Smooth muscle cell (in vitro differentiated cells): ENCODE results near the gene RUFY4. TPM values are rescaled to one million over a fixed set of nuclear protein-coding genes. Genes with fewer than 3 reads are reported as not detected.
"Not testable (repeated sequence)": the region's sequence is repeated elsewhere in the genome, so short reads cannot be mapped to it uniquely, and the experiment has no call there.

Experiments used
- DNase-seq: peaks from one replicate; lab custom pipeline; 2025; ENCODE audit not compliant: unreplicated experiment; lab: John Stamatoyannopoulos, UW
- H2AFZ ChIP-seq: fragments of 200-600 bp; sonication (generic); 2 replicates; pipeline ENCODE4 v1.6.0; 2016; ENCODE audit warnings: antibody characterized with exemption, low read depth, mild to moderate bottlenecking
- H3F3A ChIP-seq: fragments of 200-600 bp; sonication (generic); 2 replicates; pipeline ENCODE4 v1.6.0; 2017; ENCODE audit warnings: antibody characterized with exemption, low read depth
- H3K27ac ChIP-seq: fragments of 200-600 bp; sonication (generic); 2 replicates; pipeline ENCODE4 v1.5.1; 2016; ENCODE audit warnings: low read depth, mild to moderate bottlenecking
- H3K27me3 ChIP-seq: fragments of 200-600 bp; sonication (generic); 2 replicates; pipeline ENCODE4 v1.6.1; 2016; ENCODE audit warnings: low read depth, mild to moderate bottlenecking
- H3K36me3 ChIP-seq: fragments of 200-600 bp; sonication (generic); 2 replicates; pipeline ENCODE4 v1.5.1; 2016; ENCODE audit warnings: low read depth
- H3K4me1 ChIP-seq: fragments of 200-600 bp; sonication (generic); 2 replicates; pipeline ENCODE4 v1.5.1; 2016; ENCODE audit warnings: low read depth
- H3K4me2 ChIP-seq: fragments of 200-600 bp; sonication (generic); 2 replicates; pipeline ENCODE4 v1.6.0; 2016; ENCODE audit warnings: mild to moderate bottlenecking
- H3K4me3 ChIP-seq: fragments of 200-600 bp; sonication (generic); 2 replicates; pipeline ENCODE4 v1.5.1; 2016; ENCODE audit warnings: mild to moderate bottlenecking
- H3K79me2 ChIP-seq: fragments of 200-600 bp; sonication (generic); 2 replicates; pipeline ENCODE4 v1.6.0; 2016; ENCODE audit warnings: low read depth, mild to moderate bottlenecking
- H3K9ac ChIP-seq: fragments of 200-600 bp; sonication (generic); 2 replicates; pipeline ENCODE4 v1.6.0; 2016; ENCODE audit warnings: low read depth
- H3K9me3 ChIP-seq: fragments of 200-600 bp; sonication (generic); replicated peaks from 2 replicates; pipeline ENCODE4 v1.5.1; 2016; ENCODE audit warnings: low read depth
- H4K20me1 ChIP-seq: fragments of 200-600 bp; sonication (generic); 2 replicates; pipeline ENCODE4 v1.6.0; 2016; ENCODE audit warnings: low read depth
- WGBS: methylation state at CpG from one replicate; pipeline ENCODE4 v1.1.7; 2016; ENCODE audit warnings: low lambda C conversion rate; 5-methylcytosine and 5-hydroxymethylcytosine counted together
- polyA plus RNA-seq: library from polyadenylated mRNA; unstranded; fragments of >200 nt; fragmentation: Nextera tagmentation; extraction: Ambion mirVana; gene quantifications from 2 replicates; pipeline ENCODE4 v1.2.1, GENCODE V29; 2016
- total RNA-seq: library from RNA; depleted of rRNA; stranded (reverse); fragments of >200 nt; gene quantifications from 2 replicates; pipeline ENCODE4 v1.2.3, GENCODE V29; 2014
- TF ChIP-seq, protein P1 (sequence below): fragments of 200-600 bp; sonication (generic); IDR thresholded peaks from 2 replicates; pipeline ENCODE4 v1.5.1; 2017; ENCODE audit warnings: borderline replicate concordance, mild to moderate bottlenecking, antibody characterized with exemption; ENCODE audit not compliant: insufficient read depth, poor library complexity, severe bottlenecking

The RUFY4 gene
- total and polyA plus RNA-seq, 2 experiments from 2014 or later = 0.10 TPM; not detected in 1

DNA sequence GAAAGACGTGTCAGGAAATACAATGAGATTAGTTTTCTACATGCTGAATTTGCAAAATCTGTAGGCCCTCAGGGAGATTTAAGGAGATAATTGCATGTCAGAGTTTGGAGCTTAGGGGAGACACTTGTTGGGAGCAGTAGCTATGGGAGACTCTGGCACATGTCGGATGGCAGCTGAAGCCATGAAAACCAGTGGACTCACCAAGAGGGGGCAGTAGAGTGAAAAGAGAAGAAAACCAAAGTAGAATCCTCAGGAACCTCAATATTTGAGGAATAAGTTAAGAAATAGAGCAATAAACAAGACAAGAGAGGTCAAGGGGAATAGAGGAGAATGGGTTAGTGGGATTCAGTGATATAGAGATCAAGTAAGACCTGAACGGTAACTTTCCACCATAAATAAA, 24.8 kb downstream of the RUFY4 start:
- 80% methylated on average over 3 of the region's 3 CpGs for WGBS
- Histone ChIP-seq H3K79me2 (no peaks in the 10 kb centered on the region), H2AFZ (no peak overlapping the region), H3K9me3 (no peaks in the 10 kb centered on the region), H3K9ac (no peak overlapping the region), H3K27ac (no peak overlapping the region), H3K27me3 (no peaks in the 10 kb centered on the region), H3K4me1 (no peaks in the 10 kb centered on the region), H4K20me1 (no peaks in the 10 kb centered on the region), H3K4me3 (no peak overlapping the region), H3K4me2 (no peak overlapping the region), H3K36me3 (no peaks in the 10 kb centered on the region), H3F3A (no peaks in the 10 kb centered on the region)
- DNase-seq = no peak
- TF ChIP-seq, protein P1, sequence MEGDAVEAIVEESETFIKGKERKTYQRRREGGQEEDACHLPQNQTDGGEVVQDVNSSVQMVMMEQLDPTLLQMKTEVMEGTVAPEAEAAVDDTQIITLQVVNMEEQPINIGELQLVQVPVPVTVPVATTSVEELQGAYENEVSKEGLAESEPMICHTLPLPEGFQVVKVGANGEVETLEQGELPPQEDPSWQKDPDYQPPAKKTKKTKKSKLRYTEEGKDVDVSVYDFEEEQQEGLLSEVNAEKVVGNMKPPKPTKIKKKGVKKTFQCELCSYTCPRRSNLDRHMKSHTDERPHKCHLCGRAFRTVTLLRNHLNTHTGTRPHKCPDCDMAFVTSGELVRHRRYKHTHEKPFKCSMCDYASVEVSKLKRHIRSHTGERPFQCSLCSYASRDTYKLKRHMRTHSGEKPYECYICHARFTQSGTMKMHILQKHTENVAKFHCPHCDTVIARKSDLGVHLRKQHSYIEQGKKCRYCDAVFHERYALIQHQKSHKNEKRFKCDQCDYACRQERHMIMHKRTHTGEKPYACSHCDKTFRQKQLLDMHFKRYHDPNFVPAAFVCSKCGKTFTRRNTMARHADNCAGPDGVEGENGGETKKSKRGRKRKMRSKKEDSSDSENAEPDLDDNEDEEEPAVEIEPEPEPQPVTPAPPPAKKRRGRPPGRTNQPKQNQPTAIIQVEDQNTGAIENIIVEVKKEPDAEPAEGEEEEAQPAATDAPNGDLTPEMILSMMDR = no peak

DNA sequence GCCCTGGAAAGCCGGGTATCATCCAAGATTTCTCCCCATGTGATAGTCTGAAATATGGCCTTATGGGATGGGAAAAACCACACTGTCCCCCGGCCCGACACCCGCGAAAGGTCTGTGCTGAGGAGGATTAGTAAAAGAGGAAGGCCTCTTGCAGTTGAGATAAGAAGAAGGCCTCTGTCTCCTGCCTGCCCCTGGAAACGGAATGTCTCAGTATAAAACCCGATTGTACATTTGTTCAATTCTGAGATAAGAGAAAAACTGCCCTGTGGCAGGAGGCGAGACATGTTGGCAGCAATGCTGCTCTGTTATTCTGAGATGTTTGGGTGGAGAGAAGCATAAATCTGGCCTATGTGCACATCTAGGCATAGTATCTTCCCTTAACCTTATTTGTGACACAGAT, 26.8 kb downstream of the RUFY4 start:
- WGBS = 29% methylated on average over 8 of the region's 8 CpGs
- Histone ChIP-seq H3K27me3 (no peaks in the 10 kb centered on the region), H2AFZ (peak overlapping the region; percentile 31), H4K20me1 (no peaks in the 10 kb centered on the region), H3K4me1 (no peaks in the 10 kb centered on the region), H3K79me2 (no peaks in the 10 kb centered on the region), H3K4me2 (peak overlapping the region; percentile 43), H3K4me3 (no peak overlapping the region), H3K9me3 (no peaks in the 10 kb centered on the region), H3K27ac (no peak overlapping the region), H3F3A (no peaks in the 10 kb centered on the region), H3K9ac (no peak overlapping the region), H3K36me3 (no peaks in the 10 kb centered on the region)
- TF ChIP-seq, protein P1 = no peak
- no peak for DNase-seq

DNA sequence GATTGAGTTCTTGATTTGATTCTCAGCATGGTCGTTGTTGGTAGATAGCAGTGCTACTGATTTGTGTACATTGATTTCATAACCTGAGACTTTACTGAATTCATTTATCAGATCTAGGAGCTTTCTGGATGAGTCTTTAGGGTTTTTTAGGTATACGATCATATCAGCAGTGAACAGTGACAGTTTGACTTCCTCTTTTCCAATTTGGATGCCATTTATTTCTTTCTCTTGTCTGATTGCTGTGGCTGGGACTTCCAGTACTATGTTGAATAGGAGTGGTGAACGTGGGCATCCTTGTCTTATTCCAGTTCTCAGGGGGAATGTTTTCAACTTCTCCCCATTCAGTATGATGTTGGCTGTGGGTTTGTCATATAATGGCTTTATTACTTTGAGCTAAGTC, 28.9 kb downstream of the RUFY4 start:
- Histone ChIP-seq H3K79me2 (no peaks in the 10 kb centered on the region), H3K9me3 (no peaks in the 10 kb centered on the region), H3K27ac (no peak overlapping the region), H3F3A (no peaks in the 10 kb centered on the region), H3K36me3 (no peaks in the 10 kb centered on the region), H2AFZ (no peak overlapping the region), H4K20me1 (no peaks in the 10 kb centered on the region), H3K4me3 (no peak overlapping the region), H3K4me1 (no peaks in the 10 kb centered on the region), H3K27me3 (no peaks in the 10 kb centered on the region), H3K4me2 (no peak overlapping the region), H3K9ac (no peak overlapping the region)
- no peak for DNase-seq
- WGBS = 91% methylated on average over 3 of the region's 3 CpGs
- TF ChIP-seq, protein P1 = no peak

DNA sequence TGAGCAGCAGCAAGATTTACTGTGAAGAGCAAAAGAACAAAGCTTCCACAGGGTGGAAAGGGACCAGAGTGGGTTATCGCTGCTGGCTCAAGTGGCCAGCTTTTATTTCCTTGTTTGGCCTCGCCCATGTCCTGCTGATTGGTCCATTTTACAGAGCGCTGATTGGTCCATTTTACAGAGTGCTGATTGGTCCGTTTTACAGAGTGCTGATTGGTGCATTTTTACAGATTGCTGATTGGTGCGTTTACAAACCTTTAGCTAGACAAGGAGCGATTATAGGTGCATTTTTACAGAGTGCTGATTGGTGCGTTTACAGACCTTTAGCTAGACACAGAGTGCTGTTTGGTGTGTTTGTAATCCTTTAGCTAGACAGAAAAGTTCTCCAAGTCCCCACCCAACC, 39.8 kb downstream of the RUFY4 start:
- H3K79me2 ChIP-seq, H3K4me2 ChIP-seq, H3K36me3 ChIP-seq, H3K9ac ChIP-seq, H4K20me1 ChIP-seq, H3K4me1 ChIP-seq, H2AFZ ChIP-seq, H3K27ac ChIP-seq, H3F3A ChIP-seq, H3K9me3 ChIP-seq, DNase-seq, H3K4me3 ChIP-seq, H3K27me3 ChIP-seq: not testable (repeated sequence)
- WGBS = 88% methylated on average over 7 of the region's 7 CpGs

DNA sequence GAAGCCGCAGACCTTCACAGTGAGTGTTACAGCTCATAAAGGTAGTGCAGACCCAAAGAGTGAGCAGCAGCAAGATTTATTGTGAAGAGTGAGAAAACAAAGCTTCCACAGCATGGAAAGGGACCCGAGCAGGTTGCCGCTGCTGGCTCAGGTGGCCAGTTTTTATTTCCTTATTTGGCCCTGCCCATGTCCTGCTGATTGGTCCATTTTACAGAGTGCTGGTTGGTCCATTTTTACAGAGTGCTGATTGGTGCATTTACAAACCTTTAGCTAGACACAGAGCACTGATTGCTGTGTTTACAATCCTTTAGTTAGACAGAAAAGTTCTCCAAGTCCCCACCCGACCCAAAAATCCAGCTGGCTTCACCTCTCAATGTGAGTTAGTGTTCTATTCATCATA, 52.7 kb downstream of the RUFY4 start:
- not testable (repeated sequence) for H3K9ac ChIP-seq, H3K79me2 ChIP-seq, H3K9me3 ChIP-seq, H2AFZ ChIP-seq, H3K4me1 ChIP-seq, DNase-seq, H3K4me2 ChIP-seq, H3F3A ChIP-seq, H3K27me3 ChIP-seq, H4K20me1 ChIP-seq, H3K27ac ChIP-seq, H3K36me3 ChIP-seq, H3K4me3 ChIP-seq
- WGBS = 92% methylated on average over 4 of the region's 4 CpGs

DNA sequence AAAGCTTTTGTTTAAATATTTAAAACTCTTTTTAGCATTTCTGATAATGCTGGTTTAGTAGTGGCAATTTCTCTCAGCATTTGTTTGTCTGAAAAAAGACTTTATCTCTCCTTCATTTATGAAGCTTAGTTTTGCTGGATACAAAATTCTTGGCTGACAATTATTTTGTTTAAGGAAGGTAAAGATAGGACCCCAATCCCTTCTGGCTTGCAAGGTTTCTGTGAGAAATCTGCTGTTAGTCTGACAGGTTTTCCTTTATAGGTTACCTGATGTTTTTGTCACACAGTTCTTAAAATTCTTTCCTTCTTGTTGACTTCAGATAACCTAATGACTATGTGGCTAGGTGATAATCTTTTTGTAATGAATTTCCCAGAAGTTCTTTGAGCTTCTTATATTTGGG, 53.2 kb downstream of the RUFY4 start:
- H2AFZ ChIP-seq, H3F3A ChIP-seq, H3K9ac ChIP-seq, H4K20me1 ChIP-seq, H3K4me3 ChIP-seq, H3K9me3 ChIP-seq, H3K4me1 ChIP-seq, DNase-seq, H3K79me2 ChIP-seq, H3K27ac ChIP-seq, H3K27me3 ChIP-seq, H3K4me2 ChIP-seq, H3K36me3 ChIP-seq: not testable (repeated sequence)
